HG03457 (cell line): ENCODE results near the gene U2AF1.
"Not testable (repeated sequence)": the region's sequence is repeated elsewhere in the genome, so short reads cannot be mapped to it uniquely, and the experiment has no call there.

Source experiments
- ATAC-seq: cut with Tn5 transposase; IDR thresholded peaks from one replicate; pipeline ENCODE4 v1.9.1; 2021; ENCODE audit warnings: moderate number of reproducible peaks; ENCODE audit not compliant: unreplicated experiment

U2AF1 gene

DNA sequence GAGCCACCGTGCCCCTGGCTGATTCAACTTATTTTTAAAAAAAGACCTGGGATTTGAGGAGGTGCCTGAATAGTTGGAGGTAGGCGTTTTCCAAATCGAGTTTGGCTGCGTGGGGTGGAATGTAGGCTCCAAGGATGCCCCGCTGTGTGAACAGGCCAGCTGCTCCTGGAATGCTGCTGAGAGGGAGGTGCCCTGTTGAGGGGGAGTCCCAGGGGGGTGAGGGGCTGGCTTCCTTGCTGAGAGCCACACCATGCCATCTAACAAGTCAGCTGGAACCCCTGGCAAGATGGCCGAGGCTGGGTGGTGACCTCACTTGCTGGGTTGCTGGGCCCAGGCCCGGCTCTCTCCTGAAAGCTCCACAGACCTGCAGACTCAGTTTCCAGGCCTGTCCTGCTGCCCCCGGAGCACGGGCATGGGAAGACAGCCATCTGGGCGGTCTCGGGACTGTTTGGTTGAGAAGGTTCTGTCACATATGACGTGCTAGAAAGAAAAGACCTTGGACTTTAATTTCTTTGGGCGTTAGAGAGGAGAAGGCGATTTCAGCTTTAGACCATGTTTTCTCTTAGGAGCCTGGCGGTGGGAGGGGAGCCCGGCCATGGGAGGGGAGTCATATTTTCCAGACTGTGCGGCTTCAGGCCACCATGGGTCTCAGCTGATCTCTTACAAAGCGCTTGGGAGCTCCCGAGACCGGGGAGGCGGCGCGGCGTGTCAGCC is 24.6 kb downstream of the U2AF1 start:
- not testable (repeated sequence) for ATAC-seq

DNA sequence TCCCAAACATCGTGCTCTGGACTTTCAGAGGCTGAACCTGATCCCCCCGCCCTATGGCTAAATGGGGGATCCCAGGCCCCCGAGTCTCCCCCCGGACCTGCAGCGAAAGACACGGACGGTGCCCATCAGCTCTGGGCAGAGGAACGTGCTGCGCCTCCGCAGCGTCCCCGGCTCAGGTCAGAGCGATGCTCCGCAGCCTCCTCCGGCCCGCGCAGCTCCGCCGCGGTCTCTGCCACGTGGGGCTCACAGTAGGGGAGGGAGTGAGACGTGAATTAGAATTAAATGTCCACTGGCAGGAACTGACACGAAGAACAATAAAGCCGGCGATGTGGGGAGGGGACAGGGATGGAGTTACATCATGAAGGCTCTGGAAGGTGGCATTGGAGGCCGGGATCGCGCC is 30.7 kb downstream of the U2AF1 start:
- ATAC-seq = not testable (repeated sequence)

GRCh38 chr21:43076023-43076637 is 31.2 kb downstream of the U2AF1 start:
- ATAC-seq = not testable (repeated sequence)

DNA sequence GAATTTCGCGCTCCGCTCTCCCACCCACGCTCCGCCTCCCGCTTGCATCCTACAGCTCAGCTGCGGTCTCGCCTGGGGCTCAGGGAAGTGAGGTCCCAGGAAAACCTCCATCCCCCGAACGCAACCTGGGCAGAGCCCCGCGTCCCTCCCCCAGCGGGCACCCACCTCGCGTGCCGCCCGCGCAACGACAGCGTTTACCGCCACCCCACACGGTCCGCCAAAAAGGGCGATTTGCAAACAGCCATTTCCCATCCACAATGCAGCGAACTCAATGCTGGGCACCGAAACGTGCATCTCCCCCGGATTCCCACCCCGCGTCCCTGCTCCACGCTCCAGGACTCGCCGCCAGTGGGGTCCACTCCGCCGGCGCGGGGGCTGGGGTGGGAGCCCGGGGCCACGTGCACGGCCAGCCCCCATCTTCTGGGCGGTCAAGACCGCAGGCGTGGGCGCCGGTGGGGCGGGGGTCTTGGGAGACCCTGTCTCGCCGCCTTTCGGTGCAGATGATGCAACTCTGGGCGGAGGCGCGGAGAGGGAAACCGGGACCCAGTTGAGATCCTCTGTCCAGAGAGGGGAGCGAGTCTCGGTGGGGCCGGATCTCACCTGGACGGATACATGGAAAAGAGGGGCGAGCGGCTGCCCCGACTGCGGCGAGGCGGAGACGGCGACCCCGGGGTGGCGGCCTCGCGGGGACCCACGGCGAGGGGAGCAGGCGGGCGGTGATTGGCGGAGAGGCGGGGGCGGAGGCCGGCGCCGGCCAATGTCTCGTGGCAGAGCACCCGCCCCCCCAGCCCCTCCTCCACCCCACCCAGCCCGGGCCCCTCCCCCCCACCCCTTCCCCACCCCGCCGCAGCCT is 32.0 kb downstream of the U2AF1 start, which contains the start of gene CBS:
Gene CBS (minus strand): TSS at position 666 of the 853 bp plus-strand sequence. CDS start 3,642 bp downstream, outside the sequence.
- not testable (repeated sequence) for ATAC-seq

DNA sequence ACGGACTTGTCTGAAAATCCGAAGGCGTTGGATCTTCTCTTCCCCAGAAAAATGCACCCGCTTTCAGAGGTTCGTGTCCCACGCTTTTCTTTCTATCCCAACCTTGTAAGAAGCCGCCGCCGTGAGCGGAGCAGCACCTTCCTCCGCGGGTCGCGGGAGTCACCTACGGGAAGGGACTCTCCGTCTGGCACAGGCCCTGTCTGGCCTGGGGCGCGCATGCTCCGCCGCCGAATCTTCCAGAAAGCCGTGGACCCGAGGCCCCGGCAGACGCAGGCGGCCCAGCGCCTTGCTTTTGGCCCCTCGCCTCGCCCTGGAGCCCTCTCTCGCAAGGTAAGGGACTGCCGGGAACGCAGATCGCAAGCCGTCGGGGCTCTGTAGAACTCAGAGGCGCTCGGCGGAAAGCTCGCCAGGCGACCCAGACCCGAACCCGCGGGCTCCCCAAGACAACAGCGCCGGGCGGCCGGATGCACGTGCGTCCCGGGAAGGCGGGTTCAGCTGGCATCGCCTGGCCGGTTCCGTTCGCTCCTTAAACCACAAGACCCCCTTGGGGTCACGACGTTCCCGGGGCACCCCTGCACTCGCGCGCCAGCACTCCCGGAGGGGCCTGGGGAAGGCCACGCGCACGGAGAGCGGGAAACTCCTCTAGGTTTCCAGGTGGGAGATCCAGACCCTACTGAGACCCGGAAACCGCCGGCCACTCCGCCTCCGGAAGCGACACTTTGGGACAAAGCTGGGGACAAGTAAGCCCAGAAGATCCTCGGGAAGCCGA is 32.8 kb downstream of the U2AF1 start:
- ATAC-seq = not testable (repeated sequence)

DNA sequence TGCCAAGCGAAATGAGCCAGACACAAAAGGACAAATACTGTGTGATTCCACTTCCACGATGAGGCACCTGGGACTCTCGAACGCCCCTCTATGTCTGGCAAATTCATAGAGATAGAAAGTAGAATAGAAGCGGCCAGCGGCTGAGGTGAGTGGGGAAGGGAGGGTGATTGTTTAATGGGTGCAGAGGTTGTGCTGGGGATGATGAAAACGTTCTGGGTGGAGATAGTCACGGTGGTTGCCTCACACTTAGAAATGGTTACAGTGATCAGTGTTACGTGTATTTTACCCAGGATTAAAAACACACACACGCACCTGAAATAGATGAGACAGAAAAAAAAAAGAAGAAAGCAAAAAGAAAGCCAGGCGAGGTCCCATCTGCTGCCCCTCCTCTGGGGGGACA is 34.6 kb downstream of the U2AF1 start:
- ATAC-seq = not testable (repeated sequence)

- ATAC-seq = not testable (repeated sequence)
Measured at GRCh38 chr21:43069682-43070081, 37.7 kb downstream of the U2AF1 start.

DNA sequence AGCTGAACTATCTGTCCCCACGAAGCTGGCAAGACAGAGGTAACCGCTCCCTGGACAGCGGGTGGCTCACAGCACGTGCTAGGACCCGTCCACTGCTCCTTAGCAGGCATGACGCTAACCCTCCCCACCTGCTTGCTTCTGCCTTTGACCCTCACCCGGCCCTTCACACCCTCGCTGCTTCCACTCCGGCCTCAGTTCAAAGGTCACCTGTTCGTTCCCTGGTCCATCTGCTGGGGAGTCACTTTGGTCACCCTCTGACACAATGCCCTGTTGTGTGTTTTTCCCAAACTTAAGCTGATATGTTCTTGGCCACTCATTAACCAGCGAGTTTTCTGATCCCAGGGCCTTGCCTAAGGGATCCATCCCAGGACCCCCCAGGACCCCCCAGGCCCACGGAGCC is 39.3 kb downstream of the U2AF1 start:
- not testable (repeated sequence) for ATAC-seq

- ATAC-seq = not testable (repeated sequence)
Measured at GRCh38 chr21:43066690-43067089, 40.7 kb downstream of the U2AF1 start.

- ATAC-seq = not testable (repeated sequence)
Measured at GRCh38 chr21:43065991-43066390, 41.4 kb downstream of the U2AF1 start.

DNA sequence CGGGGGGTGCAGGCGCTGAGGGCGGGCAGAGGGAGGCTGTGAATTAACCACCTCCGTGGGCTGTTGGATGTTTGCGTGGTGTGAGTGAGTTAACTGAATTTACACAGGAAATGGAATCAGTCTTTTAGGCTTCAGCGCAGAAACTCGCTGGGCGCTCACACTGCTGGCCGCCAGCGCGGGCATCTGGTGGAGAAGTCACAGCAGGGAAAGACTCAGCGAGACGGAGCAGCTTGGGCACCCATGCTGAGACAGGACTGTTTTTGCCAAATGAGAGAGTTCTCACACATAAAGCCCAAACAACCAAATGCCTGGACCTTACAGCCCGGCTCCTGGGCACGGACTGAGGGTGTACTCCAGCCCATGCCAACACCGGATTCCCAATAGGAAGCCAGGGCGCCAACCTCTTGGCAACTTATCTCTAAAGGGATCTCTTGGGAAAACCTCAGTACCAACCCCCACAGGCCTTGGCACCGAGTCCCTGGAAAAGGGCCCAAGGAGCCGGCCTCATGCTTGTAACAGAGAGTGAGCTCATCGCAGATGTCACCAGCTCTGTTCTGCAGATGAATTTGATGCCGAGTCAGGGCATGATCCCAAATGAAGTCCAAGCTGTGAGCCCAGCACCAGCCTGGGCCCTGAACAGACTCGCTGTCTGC is 43.0 kb downstream of the U2AF1 start:
- not testable (repeated sequence) for ATAC-seq

DNA sequence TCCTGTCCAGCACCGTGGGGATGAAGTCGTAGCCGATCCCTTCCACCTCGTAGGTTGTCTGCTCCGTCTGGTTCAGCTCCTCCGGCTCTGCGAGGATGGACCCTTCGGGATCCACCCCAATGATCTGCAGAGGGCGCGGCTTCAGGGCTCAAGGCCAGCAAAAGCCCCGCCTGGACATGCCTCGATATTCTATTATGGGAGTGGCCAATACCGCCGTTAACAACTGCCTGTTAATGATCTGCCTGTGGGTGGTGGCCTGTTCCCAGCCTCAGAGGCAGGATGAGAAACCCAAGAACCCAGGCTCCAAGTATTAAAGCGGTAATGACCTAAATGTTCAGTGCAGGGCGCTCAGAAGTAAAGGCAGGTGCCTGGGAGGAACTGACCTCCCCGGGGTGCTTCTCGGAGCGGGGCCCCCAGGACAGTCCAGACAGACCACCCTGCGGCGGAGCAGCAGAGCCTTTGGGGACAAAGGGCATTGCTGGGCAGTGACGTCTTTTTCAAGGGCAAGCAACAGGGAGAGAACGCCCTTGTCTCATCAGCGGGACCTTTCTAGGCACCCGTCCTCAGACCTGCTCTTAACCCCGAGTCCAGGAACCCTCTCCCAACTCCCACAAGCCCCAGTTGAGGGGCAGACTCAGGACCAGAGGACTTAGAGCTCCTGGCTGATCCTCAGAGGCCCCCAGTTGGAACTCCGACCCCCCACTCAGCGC is 44.3 kb downstream of the U2AF1 start:
- ATAC-seq = not testable (repeated sequence)

- not testable (repeated sequence) for ATAC-seq
Measured at GRCh38 chr21:43053112-43053511, 54.3 kb downstream of the U2AF1 start.

DNA sequence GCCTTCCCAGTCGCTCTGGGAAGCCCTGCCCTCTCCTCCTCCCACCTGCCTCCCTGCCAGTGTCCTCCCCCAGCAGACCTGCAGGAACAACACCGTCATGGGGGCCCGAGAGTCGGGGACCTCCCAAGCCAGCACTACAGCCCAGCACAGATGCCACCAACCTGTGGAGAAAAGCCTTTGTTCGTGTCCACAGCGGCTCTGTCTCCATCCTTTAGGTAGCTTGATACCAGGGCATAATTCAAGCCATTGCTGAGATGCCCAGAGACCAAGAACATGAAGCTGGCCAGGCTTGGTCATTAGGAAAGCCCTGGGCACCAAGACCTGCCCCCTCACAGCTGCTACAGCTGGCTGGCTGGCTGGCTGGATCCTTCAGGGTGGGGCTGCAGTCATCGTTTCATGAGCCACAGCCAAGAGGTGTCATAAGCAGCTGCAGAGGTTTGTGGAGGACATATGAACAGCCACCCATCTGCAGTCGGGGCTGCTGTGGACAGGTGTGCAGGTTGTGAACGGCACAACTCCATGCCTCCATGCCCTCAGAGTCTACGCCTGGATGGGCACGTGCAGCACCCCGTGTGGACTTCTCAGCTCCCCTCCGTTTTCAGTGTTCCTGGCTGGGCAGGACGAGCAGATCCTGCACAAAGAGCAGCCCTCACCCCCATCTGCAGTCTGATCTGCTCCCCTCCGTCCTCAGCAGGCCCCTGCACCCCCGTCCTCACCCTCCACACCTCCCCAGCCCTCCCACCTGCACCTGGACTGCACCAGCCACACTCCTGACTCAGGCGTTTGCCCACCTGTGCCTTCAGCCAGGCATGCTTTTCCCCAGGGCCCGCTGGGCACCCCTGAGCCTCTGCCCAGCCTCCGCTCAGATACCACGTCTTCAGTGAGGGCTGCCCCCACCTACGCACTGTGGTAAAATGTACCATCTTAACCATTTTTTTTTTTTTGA is 61.2 kb downstream of the U2AF1 start:
- not testable (repeated sequence) for ATAC-seq

- not testable (repeated sequence) for ATAC-seq
Measured at GRCh38 chr21:43045165-43045875, 62.0 kb downstream of the U2AF1 start.

GRCh38 chr21:43044547-43044946 is 62.8 kb downstream of the U2AF1 start:
- ATAC-seq = not testable (repeated sequence)

DNA sequence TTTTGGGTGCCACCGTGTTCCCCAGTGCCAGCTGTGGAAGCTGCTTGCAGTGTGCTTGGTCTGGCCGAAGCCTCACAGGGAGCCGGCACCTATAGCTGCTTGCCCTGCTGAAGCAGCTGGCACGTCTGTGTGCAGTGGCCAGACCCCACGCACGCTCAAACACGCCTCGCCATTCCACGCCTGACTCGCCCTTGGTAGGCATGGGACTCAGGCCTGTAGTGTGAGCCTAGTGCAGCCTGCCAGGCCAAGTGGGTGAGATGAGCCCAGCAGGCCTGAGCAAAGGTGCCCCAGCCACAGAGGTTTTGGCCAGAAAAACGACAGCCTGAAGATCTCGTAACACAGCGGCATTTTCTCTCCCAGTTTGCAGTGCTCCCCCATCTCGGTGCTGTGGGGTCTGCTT is 64.1 kb downstream of the U2AF1 start:
- ATAC-seq = not testable (repeated sequence)
